ENCODE data around the gene QRICH1. TPM values are rescaled to one million over a fixed set of nuclear protein-coding genes. Genes with fewer than 3 reads are reported as not detected.

The QRICH1 gene
- total RNA-seq, 4 donors from 2014 or later: 79.8 to 342 (median 98.3) TPM

- DNase-seq: no peak
- WGBS, 2 donors: 96 to 97% methylated on average over 3 of the region's 3 CpGs
- no peaks in the 10 kb centered on the region for H3K27me3 ChIP-seq
- no peak overlapping the region for H3K27ac ChIP-seq
- H3K36me3 ChIP-seq: peaks cover 33 to 40% of the 10 kb centered on the region in 2 donors
- peaks cover 14 to 28% of the 10 kb centered on the region in 2 donors for H3K4me1 ChIP-seq
- H3K9me3 ChIP-seq: no peaks in the 10 kb centered on the region
- intact Hi-C loops (cut with DNase I): loop anchor here (10.0 kb wide), 1 partner anchor 68 kb away; the partner anchor contains the start of gene QRICH1
- no peak overlapping the region for H3K4me3 ChIP-seq (replicated peaks in 1 of 3)
- TF ChIP-seq CTCF (IDR thresholded peaks at IDR 0.05) (no peak), POLR2A (IDR thresholded peaks at IDR 0.05) (no peak)
These were observed 67.3 kb downstream of the QRICH1 start for GRCh38 chr3:49026536-49026935.

- TF ChIP-seq POLR2A (IDR thresholded peaks at IDR 0.05): no peak
- TF ChIP-seq CTCF (IDR thresholded peaks at IDR 0.05): no peak
- Histone ChIP-seq H3K4me1 (peaks cover 14 to 28% of the 10 kb centered on the region in 2 donors), H3K27me3 (no peaks in the 10 kb centered on the region), H3K27ac (no peak overlapping the region), H3K9me3 (no peaks in the 10 kb centered on the region), H3K4me3 (replicated peaks in 1 of 3) (no peak overlapping the region), H3K36me3 (peaks cover 27 to 36% of the 10 kb centered on the region in 2 donors)
- 92 to 94% methylated on average over 8 of the region's 8 CpGs for WGBS, 2 donors
- no peak for DNase-seq
- intact Hi-C loops (cut with DNase I): loop anchor here (10.0 kb wide), 1 partner anchor 69 kb away; the partner anchor contains the start of gene QRICH1
These were observed 67.9 kb downstream of the QRICH1 start for GRCh38 chr3:49025793-49026520.

- DNase-seq: no peak
- no peaks in the 10 kb centered on the region for H3K27me3 ChIP-seq
- TF ChIP-seq POLR2A (IDR thresholded peaks at IDR 0.05) (no peak), CTCF (IDR thresholded peaks at IDR 0.05) (no peak)
- no peaks in the 10 kb centered on the region for H3K9me3 ChIP-seq
- no peak overlapping the region for H3K4me3 ChIP-seq (replicated peaks in 1 of 3)
- no peak overlapping the region for H3K27ac ChIP-seq
- H3K36me3 ChIP-seq: peaks cover 25 to 29% of the 10 kb centered on the region in 2 donors
- intact Hi-C loops (cut with DNase I): loop anchor here (10.0 kb wide), 1 partner anchor 70 kb away; the partner anchor contains the start of gene QRICH1
- peaks cover 18 to 32% of the 10 kb centered on the region in 2 donors for H3K4me1 ChIP-seq
- WGBS, 2 donors: 84 to 90% methylated on average over 9 to 11 of the region's 13 CpGs
These were observed 68.7 kb downstream of the QRICH1 start for GRCh38 chr3:49025005-49025792.

- Histone ChIP-seq H3K4me3 (replicated peaks in 1 of 3) (no peak overlapping the region), H3K27me3 (no peaks in the 10 kb centered on the region), H3K36me3 (peaks cover 25% of the 10 kb centered on the region in 2 donors), H3K9me3 (no peaks in the 10 kb centered on the region), H3K27ac (no peak overlapping the region), H3K4me1 (peaks cover 24 to 35% of the 10 kb centered on the region in 2 donors)
- intact Hi-C loops (cut with DNase I): loop anchor here (10.0 kb wide), 1 partner anchor 70 kb away; the partner anchor contains the start of gene QRICH1
- DNase-seq: no peak
- TF ChIP-seq CTCF (IDR thresholded peaks at IDR 0.05): no peak
- TF ChIP-seq POLR2A (IDR thresholded peaks at IDR 0.05): no peak
- 86 to 92% methylated on average over 4 to 5 of the region's 5 CpGs for WGBS, 2 donors
These were observed 69.4 kb downstream of the QRICH1 start for GRCh38 chr3:49024449-49024848.
